Natural killer cell (primary cell): ENCODE measurements around the gene GPATCH11. TPM values are rescaled to one million over a fixed set of nuclear protein-coding genes. Genes with fewer than 3 reads are reported as not detected.
A peak's percentile ranks its signal among the peaks of the same experiment; 100 is the strongest.

ENCODE experiments used
- ATAC-seq, 3 donors: fragments of 150-1000 bp in 2 of 3; fragments of 200-7000 bp in 1 of 3; cut with Tn5 transposase; 1 replicate in 1 of 3; 2 replicates in 2 of 3; pipeline ENCODE4 v1.10.0; 2021; ENCODE audit warnings: mild to moderate bottlenecking in 2 of 3, moderate library complexity in 2 of 3
- DNase-seq, 2 donors: peaks; one replicate each; pipeline versions ENCODE4 v3.0.0 to v3.0.0-alpha.2; 2013 to 2021; ENCODE audit warnings: mixed read lengths in 1 of 2
- H3K27ac ChIP-seq: one replicate; pipeline ENCODE4 v1.5.1; 2013; ENCODE audit warnings: mild to moderate bottlenecking, low read length
- H3K27me3 ChIP-seq: one replicate; pipeline ENCODE4 v1.6.1; 2013; ENCODE audit warnings: low read length; ENCODE audit not compliant: control insufficient read depth, insufficient read depth
- H3K36me3 ChIP-seq: one replicate; pipeline ENCODE4 v1.6.1; 2013; ENCODE audit warnings: low read length; ENCODE audit not compliant: control insufficient read depth, insufficient read depth
- H3K4me1 ChIP-seq: one replicate; pipeline ENCODE4 v1.6.1; 2013; ENCODE audit warnings: low read length; ENCODE audit not compliant: control insufficient read depth, insufficient read depth
- H3K4me3 ChIP-seq: one replicate; pipeline ENCODE4 v1.5.1; 2013; ENCODE audit warnings: low read length
- H3K9me3 ChIP-seq: one replicate; pipeline ENCODE4 v1.6.1; 2013; ENCODE audit warnings: low read length; ENCODE audit not compliant: control insufficient read depth, insufficient read depth
- H3K27ac Mint-ChIP-seq, 2 donors: one replicate each; pipeline ENCODE4 v1.8.0; 2022; ENCODE audit warnings: mild to moderate bottlenecking in 2 of 2, mixed read lengths in 2 of 2, moderate library complexity in 1 of 2
- H3K27me3 Mint-ChIP-seq, 2 donors: one replicate each; pipeline ENCODE4 v1.8.0; 2022; ENCODE audit warnings: low read depth in 2 of 2, mixed read lengths in 2 of 2
- H3K36me3 Mint-ChIP-seq: one replicate; pipeline ENCODE4 v1.8.0; 2022; ENCODE audit warnings: mixed read lengths
- H3K4me1 Mint-ChIP-seq, 2 donors: one replicate each; pipeline ENCODE4 v1.8.0; 2022; ENCODE audit warnings: mixed read lengths in 2 of 2
- H3K4me3 Mint-ChIP-seq: one replicate; pipeline ENCODE4 v1.8.0; 2022; ENCODE audit warnings: mild to moderate bottlenecking, moderate library complexity, mixed read lengths
- H3K9me3 Mint-ChIP-seq, 2 donors: one replicate each; pipeline ENCODE4 v1.8.0; 2022; ENCODE audit warnings: mixed read lengths in 2 of 2
- WGBS: methylation state at CpG from one replicate; pipeline ENCODE4 v1.1.7; 2013; ENCODE audit warnings: missing lambda C conversion rate; ENCODE audit not compliant: insufficient coverage; 5-methylcytosine and 5-hydroxymethylcytosine counted together
- intact Hi-C: fragments of 100-400 bp; cut with micrococcal nuclease; formaldehyde crosslinking; loops from one replicate; pipeline ENCODE4 v1.14.2; 2022
- total RNA-seq, 4 donors: library from RNA; stranded (reverse); fragments of 120-200 nt in 1 of 4; gene quantifications; one replicate each; pipeline versions ENCODE4 v1.2.3 to v1.2.4, GENCODE V29; 2013 to 2022
- TF ChIP-seq, protein P1 (sequence below): fragments of 200-600 bp; IDR thresholded peaks from one replicate; pipeline ENCODE4 v1.8.0; 2022; ENCODE audit warnings: antibody characterized with exemption

The GPATCH11 gene
- total RNA-seq, 3 donors from 2014 or later (not counting 1 experiment from before 2014, with no cell fraction given): 6.5 to 18.2 (median 8.6) TPM

DNA sequence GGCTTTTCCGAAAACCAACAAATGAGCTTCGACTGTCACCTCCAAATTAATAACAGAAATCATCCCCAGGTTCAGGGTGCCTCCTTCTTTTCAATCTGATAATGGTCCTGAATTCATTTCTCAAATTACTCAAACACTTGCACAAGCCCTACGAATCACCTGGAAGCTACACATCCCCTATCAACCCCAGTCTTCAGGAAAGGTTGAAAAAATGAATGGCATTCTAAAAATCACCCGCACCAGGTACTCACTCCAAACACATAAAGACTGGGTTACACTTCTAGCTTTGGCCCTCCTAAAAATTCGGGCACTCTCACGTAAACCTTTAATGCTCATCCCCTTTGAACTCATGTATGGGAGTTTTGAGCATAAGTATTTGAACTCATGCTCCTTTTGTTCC, 48.6 kb downstream of the GPATCH11 start:
- Mint-ChIP-seq H3K4me1 (peaks cover 0 to 17% of the 10 kb centered on the region in 2 donors), H3K9me3 (no peaks in the 10 kb centered on the region), H3K27ac (no peak overlapping the region), H3K4me3 (no peak overlapping the region), H3K27me3 (no peaks in the 10 kb centered on the region), H3K36me3 (peaks cover 28% of the 10 kb centered on the region)
- over 99% methylated on average over 5 of the region's 6 CpGs for WGBS
- DNase-seq (no peak), ATAC-seq (no peak)
- Histone ChIP-seq H3K4me1 (no peaks in the 10 kb centered on the region), H3K4me3 (no peak overlapping the region), H3K36me3 (peaks cover 65% of the 10 kb centered on the region), H3K27ac (no peak overlapping the region), H3K27me3 (no peaks in the 10 kb centered on the region), H3K9me3 (no peaks in the 10 kb centered on the region)
- TF ChIP-seq, protein P1, sequence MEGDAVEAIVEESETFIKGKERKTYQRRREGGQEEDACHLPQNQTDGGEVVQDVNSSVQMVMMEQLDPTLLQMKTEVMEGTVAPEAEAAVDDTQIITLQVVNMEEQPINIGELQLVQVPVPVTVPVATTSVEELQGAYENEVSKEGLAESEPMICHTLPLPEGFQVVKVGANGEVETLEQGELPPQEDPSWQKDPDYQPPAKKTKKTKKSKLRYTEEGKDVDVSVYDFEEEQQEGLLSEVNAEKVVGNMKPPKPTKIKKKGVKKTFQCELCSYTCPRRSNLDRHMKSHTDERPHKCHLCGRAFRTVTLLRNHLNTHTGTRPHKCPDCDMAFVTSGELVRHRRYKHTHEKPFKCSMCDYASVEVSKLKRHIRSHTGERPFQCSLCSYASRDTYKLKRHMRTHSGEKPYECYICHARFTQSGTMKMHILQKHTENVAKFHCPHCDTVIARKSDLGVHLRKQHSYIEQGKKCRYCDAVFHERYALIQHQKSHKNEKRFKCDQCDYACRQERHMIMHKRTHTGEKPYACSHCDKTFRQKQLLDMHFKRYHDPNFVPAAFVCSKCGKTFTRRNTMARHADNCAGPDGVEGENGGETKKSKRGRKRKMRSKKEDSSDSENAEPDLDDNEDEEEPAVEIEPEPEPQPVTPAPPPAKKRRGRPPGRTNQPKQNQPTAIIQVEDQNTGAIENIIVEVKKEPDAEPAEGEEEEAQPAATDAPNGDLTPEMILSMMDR: no peak
- intact Hi-C loops: no loop called here

DNA sequence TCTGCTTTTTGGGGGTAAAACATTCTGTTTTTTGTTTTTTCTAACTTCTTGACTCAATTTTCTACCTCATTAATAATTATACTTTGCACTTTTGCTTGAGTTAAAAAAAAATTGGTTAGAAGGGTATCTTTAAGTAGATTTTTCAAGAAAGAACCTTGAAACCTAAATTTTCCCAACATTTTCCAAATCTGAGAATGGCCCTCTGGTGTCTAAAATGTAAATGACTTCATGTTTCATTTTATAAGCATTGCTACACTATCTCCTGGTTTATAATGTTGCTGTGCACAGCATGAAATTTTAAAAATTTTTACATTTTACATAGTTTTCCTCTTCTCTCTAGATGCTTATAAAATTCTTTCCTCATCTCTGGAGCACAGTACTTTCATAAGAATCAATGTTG, 58.2 kb downstream of the GPATCH11 start:
- TF ChIP-seq, protein P1: no peak
- Histone ChIP-seq H3K36me3 (peaks cover 61% of the 10 kb centered on the region), H3K4me3 (no peak overlapping the region), H3K27ac (no peak overlapping the region), H3K9me3 (no peaks in the 10 kb centered on the region), H3K27me3 (no peaks in the 10 kb centered on the region), H3K4me1 (no peaks in the 10 kb centered on the region)
- ATAC-seq (no peak), DNase-seq (no peak)
- Mint-ChIP-seq H3K4me1 (peaks cover 0 to 5% of the 10 kb centered on the region in 2 donors), H3K4me3 (no peak overlapping the region), H3K9me3 (no peaks in the 10 kb centered on the region), H3K27ac (peak overlapping the region in 1 of 2 donors; percentile 46), H3K36me3 (peaks cover 14% of the 10 kb centered on the region), H3K27me3 (no peaks in the 10 kb centered on the region)
- intact Hi-C loops: no loop called here

DNA sequence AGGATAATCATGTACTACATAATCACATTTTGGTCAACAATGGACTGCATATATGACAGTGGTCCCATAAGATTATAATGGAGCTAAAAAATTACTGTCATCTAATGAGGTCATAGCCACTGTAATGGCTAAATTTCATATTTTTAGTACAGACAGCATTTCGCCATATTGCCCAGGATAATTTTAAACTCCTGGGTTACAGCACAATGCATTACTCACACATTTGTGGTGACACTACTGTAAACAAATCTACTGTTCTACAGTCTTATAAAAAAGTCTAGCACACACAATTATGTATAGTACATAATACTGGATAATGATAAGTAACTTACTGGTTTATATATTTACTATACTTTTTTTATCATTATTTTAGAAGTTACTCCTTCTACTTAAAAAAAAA, 59.7 kb downstream of the GPATCH11 start:
- DNase-seq (no peak), ATAC-seq (no peak)
- Histone ChIP-seq H3K27ac (no peak overlapping the region), H3K4me1 (no peaks in the 10 kb centered on the region), H3K27me3 (no peaks in the 10 kb centered on the region), H3K4me3 (no peak overlapping the region), H3K36me3 (peaks cover 61% of the 10 kb centered on the region), H3K9me3 (no peaks in the 10 kb centered on the region)
- no peak overlapping the region for H3K4me3 Mint-ChIP-seq
- 92% methylated on average over 1 of the region's 1 CpG for WGBS
- H3K36me3 Mint-ChIP-seq: peaks cover 14% of the 10 kb centered on the region
- no peak overlapping the region for H3K27ac Mint-ChIP-seq
- H3K27me3 Mint-ChIP-seq: no peaks in the 10 kb centered on the region
- H3K9me3 Mint-ChIP-seq: no peaks in the 10 kb centered on the region
- TF ChIP-seq, protein P1: no peak
- peaks cover 5 to 13% of the 10 kb centered on the region in 2 donors for H3K4me1 Mint-ChIP-seq
- intact Hi-C loops: no loop called here

DNA sequence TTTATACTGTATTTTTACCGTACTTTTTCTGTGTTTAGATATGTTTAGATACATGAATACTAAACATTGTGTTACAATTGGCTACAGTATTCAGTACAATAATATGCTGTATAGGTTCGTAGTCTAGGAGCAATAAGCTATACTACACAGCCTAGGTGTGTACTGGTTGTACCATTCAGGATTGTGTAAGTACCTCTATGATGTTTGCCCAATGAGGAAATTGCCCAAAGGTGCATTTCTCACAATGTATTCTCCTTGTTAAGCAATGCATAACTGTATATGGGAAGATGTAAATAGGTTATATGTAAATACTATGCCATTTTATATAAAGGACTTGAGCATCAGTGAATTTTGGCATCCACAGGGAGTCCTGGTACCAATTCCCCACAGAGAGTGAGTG, 61.7 kb downstream of the GPATCH11 start:
- 100% methylated on average over 1 of the region's 2 CpGs for WGBS
- TF ChIP-seq, protein P1: no peak
- H3K9me3 ChIP-seq: no peaks in the 10 kb centered on the region
- no peak overlapping the region for H3K27ac Mint-ChIP-seq
- H3K27ac ChIP-seq: no peak overlapping the region
- H3K27me3 ChIP-seq: no peaks in the 10 kb centered on the region
- peaks cover 44% of the 10 kb centered on the region for H3K36me3 ChIP-seq
- no peak for DNase-seq
- no peaks in the 10 kb centered on the region for H3K4me1 ChIP-seq
- no peak overlapping the region for H3K4me3 Mint-ChIP-seq
- H3K4me1 Mint-ChIP-seq: peaks cover 13 to 27% of the 10 kb centered on the region in 2 donors
- no peak overlapping the region for H3K4me3 ChIP-seq
- no peaks in the 10 kb centered on the region for H3K27me3 Mint-ChIP-seq
- intact Hi-C loops: no loop called here
- H3K36me3 Mint-ChIP-seq: peaks cover 14% of the 10 kb centered on the region
- H3K9me3 Mint-ChIP-seq: no peaks in the 10 kb centered on the region
- no peak for ATAC-seq
